NCI-H748 treated with DMSO at 0.1 percent for 48 hours (cell line): Measurements from ENCODE around the gene SLC15A1.

ENCODE experiments used
- DNase-seq: peaks from one replicate; lab custom pipeline; 2025; lab: John Stamatoyannopoulos, UW

The SLC15A1 gene

GRCh38 chr13:98751367-98751782 lies 1.1 kb downstream of the SLC15A1 start:
- DNase-seq = no peak

- DNase-seq = no peak
Measured at GRCh38 chr13:98749501-98749900, 3.0 kb downstream of the SLC15A1 start.

- no peak for DNase-seq
Measured at GRCh38 chr13:98746968-98747367, 5.5 kb downstream of the SLC15A1 start.

GRCh38 chr13:98743377-98743776 lies 9.1 kb downstream of the SLC15A1 start:
- DNase-seq = no peak

GRCh38 chr13:98742961-98743360 lies 9.5 kb downstream of the SLC15A1 start:
- no peak for DNase-seq

- DNase-seq = no peak
Measured at GRCh38 chr13:98741741-98742435, 10.6 kb downstream of the SLC15A1 start.

- no peak for DNase-seq
Measured at GRCh38 chr13:98740131-98740530, 12.3 kb downstream of the SLC15A1 start.

GRCh38 chr13:98738993-98739392 lies 13.5 kb downstream of the SLC15A1 start:
- DNase-seq = no peak

GRCh38 chr13:98738213-98738612 lies 14.3 kb downstream of the SLC15A1 start:
- DNase-seq = no peak

- DNase-seq = no peak
Measured at GRCh38 chr13:98731925-98732324, 20.5 kb downstream of the SLC15A1 start.

- no peak for DNase-seq
Measured at GRCh38 chr13:98731038-98731437, 21.4 kb downstream of the SLC15A1 start.

GRCh38 chr13:98730441-98730840 lies 22.0 kb downstream of the SLC15A1 start:
- DNase-seq = no peak

GRCh38 chr13:98729658-98730057 lies 22.8 kb downstream of the SLC15A1 start:
- no peak for DNase-seq

GRCh38 chr13:98722958-98723357 lies 29.5 kb downstream of the SLC15A1 start:
- no peak for DNase-seq

GRCh38 chr13:98721825-98722510 lies 30.5 kb downstream of the SLC15A1 start:
- no peak for DNase-seq

GRCh38 chr13:98719527-98720250 lies 32.8 kb downstream of the SLC15A1 start:
- no peak for DNase-seq

GRCh38 chr13:98717891-98718290 lies 34.6 kb downstream of the SLC15A1 start:
- no peak for DNase-seq

- no peak for DNase-seq
Measured at GRCh38 chr13:98717256-98717655, 35.2 kb downstream of the SLC15A1 start.

GRCh38 chr13:98710521-98710920 lies 42.0 kb downstream of the SLC15A1 start:
- no peak for DNase-seq

- no peak for DNase-seq
Measured at GRCh38 chr13:98707281-98707999, 45.0 kb downstream of the SLC15A1 start.

GRCh38 chr13:98706446-98707110 lies 45.9 kb downstream of the SLC15A1 start:
- no peak for DNase-seq

- DNase-seq = no peak
Measured at GRCh38 chr13:98697791-98698190, 54.7 kb downstream of the SLC15A1 start.
